Thyroid gland (tissue), 4 donors: ENCODE measurements around the gene PRRG3.

Experiments used
- CTCF ChIP-seq, 6 experiments: fragments of 200-600 bp in 3 of 6; fragments of 450-650 bp in 3 of 6; sonication (generic) in 3 of 6; IDR thresholded peaks; one replicate each; pipeline ENCODE4 v1.5.1; 2016 to 2019; ENCODE audit warnings: antibody characterized with exemption in 6 of 6, mild to moderate bottlenecking in 2 of 6, inconsistent platforms in 1 of 6, moderate library complexity in 1 of 6
- POLR2A ChIP-seq, 2 donors: fragments of 450-650 bp; IDR thresholded peaks; one replicate each; pipeline ENCODE4 v1.6.1; 2017; ENCODE audit warnings: antibody characterized with exemption in 2 of 2, mild to moderate bottlenecking in 2 of 2, moderate library complexity in 1 of 2

- no peak for TF ChIP-seq CTCF (IDR thresholded peaks at IDR 0.05)
- no peak for TF ChIP-seq POLR2A (IDR thresholded peaks at IDR 0.05)
Measured at GRCh38 chrX:151729056-151729725, 33.9 kb downstream of the PRRG3 start.
